HCT116 (cell line): ENCODE data around the gene TP63. TPM values are rescaled to one million over a fixed set of nuclear protein-coding genes. Genes with fewer than 3 reads are reported as not detected.

Experiments used
- ATAC-seq: fragments of 200-7000 bp; cut with Tn5 transposase; 2 replicates; pipeline ENCODE4 v1.9.1; 2020; ENCODE audit warnings: mild to moderate bottlenecking, moderate library complexity
- BruUV-seq: library from RNA; stranded (reverse); fragments of 400-500 nt; replicated peaks from 2 replicates; lab custom pipeline; 2021; lab: Mats Ljungman, UMichigan
- CTCF ChIA-PET: fragments of 300-600 bp; sonication (Branson Sonifier 250); formaldehyde crosslinking; loops from one replicate; lab custom pipeline; 2021; ENCODE audit warnings: antibody characterized with exemption; lab: Charles Lee
- POLR2A ChIA-PET: fragments of 300-600, 350-600 bp; sonication (Branson Sonifier 250); formaldehyde crosslinking; loops from one replicate; lab custom pipeline; 2021; ENCODE audit warnings: antibody characterized with exemption; lab: Charles Lee
- RAD21 ChIA-PET, 2 experiments: fragments of 300-600 bp; sonication (Branson Sonifier 250); formaldehyde crosslinking; loops; one replicate each; lab custom pipeline; 2023; ENCODE audit warnings: low total read pairs in 2 of 2; ENCODE audit not compliant: uncharacterized antibody in 2 of 2, unreplicated experiment in 2 of 2, low non-redundant PET in 1 of 2; lab: Charles Lee
- DNase-seq: peaks from one replicate; pipeline ENCODE4 v3.0.0-alpha.2; 2010; ENCODE audit warnings: low read depth, low spot score
- H2AFZ ChIP-seq: fragments of 200-600 bp; shearing (Covaris generic), sonication (generic); 2 replicates; pipeline ENCODE4 v1.6.1; 2017; ENCODE audit warnings: low read depth, mixed run types, mixed read lengths, antibody characterized with exemption, low read length; ENCODE audit not compliant: poor library complexity, severe bottlenecking
- H3K27ac ChIP-seq: 2 replicates; pipeline ENCODE4 v1.5.1; 2012; ENCODE audit warnings: low read depth, low read length
- H3K27me3 ChIP-seq: fragments of 200-600 bp; sonication (generic); 2 replicates; pipeline ENCODE4 v1.6.1; 2016; ENCODE audit warnings: mixed run types, low read length, mixed read lengths; ENCODE audit not compliant: insufficient read depth
- H3K36me3 ChIP-seq, 2 experiments: fragments of 200-500 bp in 1 of 2; fragments of 200-600 bp in 1 of 2; sonication (Bioruptor generic) in 1 of 2; sonication (generic) in 1 of 2; 2 replicates each; pipeline versions ENCODE4 v1.5.1 to v1.6.1; 2014 to 2016; ENCODE audit warnings: low read length in 2 of 2, inconsistent platforms in 1 of 2, mixed read lengths in 1 of 2, mixed run types in 1 of 2; ENCODE audit not compliant: insufficient read depth in 2 of 2, control insufficient read depth in 1 of 2
- H3K4me1 ChIP-seq, 2 experiments: fragments of 200-600 bp in 1 of 2; sonication (generic) in 1 of 2; 2 replicates each; pipeline versions ENCODE4 v1.5.1 to v1.6.1; 2012 to 2017; ENCODE audit warnings: low read length in 2 of 2, inconsistent platforms in 1 of 2, mild to moderate bottlenecking in 1 of 2, mixed read lengths in 1 of 2, mixed run types in 1 of 2, moderate library complexity in 1 of 2; ENCODE audit not compliant: insufficient read depth in 2 of 2, control insufficient read depth in 1 of 2
- H3K4me2 ChIP-seq: fragments of 200-600 bp; sonication (generic); 2 replicates; pipeline ENCODE4 v1.6.1; 2017; ENCODE audit warnings: mixed run types, low read length, mixed read lengths
- H3K4me3 ChIP-seq, 2 experiments: fragments of 200-600 bp in 1 of 2; sonication (generic) in 1 of 2; replicated peaks in 1 of 2; 2 replicates each; pipeline ENCODE4 v1.5.1; 2011 to 2016; ENCODE audit warnings: low read length in 2 of 2, control low read depth in 1 of 2, low read depth in 1 of 2, mild to moderate bottlenecking in 1 of 2, mixed read lengths in 1 of 2, mixed run types in 1 of 2
- H3K79me2 ChIP-seq: fragments of 200-600 bp; sonication (generic); 2 replicates; pipeline ENCODE4 v1.6.1; 2017; ENCODE audit warnings: mild to moderate bottlenecking, mixed run types, low read length, moderate library complexity, mixed read lengths; ENCODE audit not compliant: insufficient read depth
- H3K9ac ChIP-seq: fragments of 200-600 bp; sonication (generic); 2 replicates; pipeline ENCODE4 v1.6.1; 2016; ENCODE audit warnings: low read length, mixed read lengths
- H3K9me2 ChIP-seq: fragments of 200-600 bp; sonication (generic), shearing (Covaris generic); 2 replicates; pipeline ENCODE4 v1.6.1; 2017; ENCODE audit warnings: mixed run types, mild to moderate bottlenecking, moderate library complexity; ENCODE audit not compliant: insufficient read depth
- H3K9me3 ChIP-seq, 2 experiments: fragments of 200-500 bp in 1 of 2; fragments of 200-600 bp in 1 of 2; sonication (Bioruptor generic) in 1 of 2; sonication (generic) in 1 of 2; 2 replicates each; pipeline ENCODE4 v1.6.1; 2014 to 2017; ENCODE audit warnings: low read length in 2 of 2, mixed read lengths in 2 of 2, inconsistent platforms in 1 of 2, low read depth in 1 of 2, mild to moderate bottlenecking in 1 of 2, mixed run types in 1 of 2, moderate library complexity in 1 of 2; ENCODE audit not compliant: control insufficient read depth in 1 of 2, insufficient read depth in 1 of 2
- H4K20me1 ChIP-seq: fragments of 200-600 bp; sonication (generic), shearing (Covaris generic); 2 replicates; pipeline ENCODE4 v1.6.1; 2017; ENCODE audit warnings: mixed run types, mild to moderate bottlenecking, moderate library complexity; ENCODE audit not compliant: insufficient read depth
- CBX3 ChIP-seq: IDR thresholded peaks from 2 replicates; pipeline ENCODE4 v1.6.1; 2012; ENCODE audit warnings: low read depth
- CEBPB ChIP-seq: IDR thresholded peaks from 2 replicates; pipeline ENCODE4 v1.6.1; 2012; ENCODE audit warnings: low read depth
- CTCF ChIP-seq, 3 experiments: fragments of 200-600 bp in 1 of 3; sonication (generic) in 1 of 3; IDR thresholded peaks in 2 of 3; conservative IDR thresholded peaks in 1 of 3; 2 replicates each; pipeline ENCODE4 v1.5.1; 2012 to 2017; ENCODE audit warnings: low read depth in 2 of 3, low read length in 2 of 3, antibody characterized with exemption in 1 of 3, borderline replicate concordance in 1 of 3, control low read depth in 1 of 3, mild to moderate bottlenecking in 1 of 3, mixed read lengths in 1 of 3, mixed run types in 1 of 3, moderate library complexity in 1 of 3; ENCODE audit not compliant: insufficient read depth in 1 of 3
- EGR1 ChIP-seq: IDR thresholded peaks from 2 replicates; pipeline ENCODE4 v1.6.1; 2012; ENCODE audit warnings: low read depth
- ELF1 ChIP-seq: IDR thresholded peaks from 2 replicates; pipeline ENCODE4 v1.6.1; 2012; ENCODE audit warnings: low read depth, borderline replicate concordance
- EZH2 ChIP-seq: fragments of 200-600 bp; sonication (generic); IDR thresholded peaks from 2 replicates; pipeline ENCODE4 v1.6.1; 2017; ENCODE audit warnings: antibody characterized with exemption, mixed run types
- EZH2phosphoT487 ChIP-seq: fragments of 200-600 bp; IDR thresholded peaks from 2 replicates; pipeline ENCODE4 v1.6.1; 2018; ENCODE audit warnings: antibody characterized with exemption, borderline replicate concordance
- MAX ChIP-seq: IDR thresholded peaks from 2 replicates; pipeline ENCODE4 v1.6.1; 2012
- POLR2A ChIP-seq: IDR thresholded peaks from 2 replicates; pipeline ENCODE4 v1.7.0; 2011; ENCODE audit warnings: borderline replicate concordance; ENCODE audit not compliant: insufficient read depth, insufficient read length; ENCODE audit errors: extremely low read depth
- POLR2AphosphoS5 ChIP-seq: IDR thresholded peaks from 2 replicates; pipeline ENCODE4 v1.6.1; 2011; ENCODE audit warnings: mild to moderate bottlenecking, low read depth, low read length, moderate library complexity
- RAD21 ChIP-seq: IDR thresholded peaks from 2 replicates; pipeline ENCODE4 v1.6.1; 2012; ENCODE audit warnings: low read depth, mild to moderate bottlenecking
- SP1 ChIP-seq: IDR thresholded peaks from 2 replicates; pipeline ENCODE4 v1.6.1; 2012; ENCODE audit warnings: low read depth
- SRF ChIP-seq: IDR thresholded peaks from 2 replicates; pipeline ENCODE4 v1.6.1; 2012; ENCODE audit warnings: low read depth
- TCF7L2 ChIP-seq: IDR thresholded peaks from 2 replicates; pipeline ENCODE4 v1.7.0; 2011; ENCODE audit warnings: borderline replicate concordance, inconsistent platforms; ENCODE audit not compliant: insufficient read depth, insufficient read length; ENCODE audit errors: extremely low read depth
- YY1 ChIP-seq: IDR thresholded peaks from 2 replicates; pipeline ENCODE4 v1.6.1; 2011; ENCODE audit warnings: low read length, low read depth, moderate library complexity, mild to moderate bottlenecking; ENCODE audit not compliant: insufficient replicate concordance; ENCODE audit errors: extremely low read depth
- ZBTB33 ChIP-seq: IDR thresholded peaks from 2 replicates; pipeline ENCODE4 v1.6.1; 2011; ENCODE audit warnings: mild to moderate bottlenecking, low read length, moderate library complexity; ENCODE audit not compliant: insufficient replicate concordance; ENCODE audit errors: extremely low read depth
- ZFX ChIP-seq: fragments of 450-650 bp; IDR thresholded peaks from 2 replicates; pipeline ENCODE4 v1.6.1; 2017
- intact Hi-C: fragments of 100-400 bp; cut with micrococcal nuclease; formaldehyde crosslinking; loops from 2 replicates; pipeline ENCODE4 v1.10.0; 2022
- total RNA-seq: library from RNA; stranded (reverse); gene quantifications from one replicate; pipeline ENCODE4 v1.2.1, GENCODE V29; 2021; ENCODE audit not compliant: unreplicated experiment
- TF ChIP-seq, protein P1 (sequence below): IDR thresholded peaks from 2 replicates; pipeline ENCODE4 v1.6.1; 2012; ENCODE audit warnings: low read depth

TP63 gene
- total RNA-seq, 1 experiment from 2014 or later = not detected

GRCh38 chr3:189830401-189830800, 199.2 kb downstream of the TP63 start:
- H3K4me2 ChIP-seq = no peak overlapping the region
- CTCF ChIA-PET = no interaction called here
- H2AFZ ChIP-seq = no peak overlapping the region
- no peaks in the 10 kb centered on the region for H3K27me3 ChIP-seq
- DNase-seq = no peak
- TF ChIP-seq, protein P1, sequence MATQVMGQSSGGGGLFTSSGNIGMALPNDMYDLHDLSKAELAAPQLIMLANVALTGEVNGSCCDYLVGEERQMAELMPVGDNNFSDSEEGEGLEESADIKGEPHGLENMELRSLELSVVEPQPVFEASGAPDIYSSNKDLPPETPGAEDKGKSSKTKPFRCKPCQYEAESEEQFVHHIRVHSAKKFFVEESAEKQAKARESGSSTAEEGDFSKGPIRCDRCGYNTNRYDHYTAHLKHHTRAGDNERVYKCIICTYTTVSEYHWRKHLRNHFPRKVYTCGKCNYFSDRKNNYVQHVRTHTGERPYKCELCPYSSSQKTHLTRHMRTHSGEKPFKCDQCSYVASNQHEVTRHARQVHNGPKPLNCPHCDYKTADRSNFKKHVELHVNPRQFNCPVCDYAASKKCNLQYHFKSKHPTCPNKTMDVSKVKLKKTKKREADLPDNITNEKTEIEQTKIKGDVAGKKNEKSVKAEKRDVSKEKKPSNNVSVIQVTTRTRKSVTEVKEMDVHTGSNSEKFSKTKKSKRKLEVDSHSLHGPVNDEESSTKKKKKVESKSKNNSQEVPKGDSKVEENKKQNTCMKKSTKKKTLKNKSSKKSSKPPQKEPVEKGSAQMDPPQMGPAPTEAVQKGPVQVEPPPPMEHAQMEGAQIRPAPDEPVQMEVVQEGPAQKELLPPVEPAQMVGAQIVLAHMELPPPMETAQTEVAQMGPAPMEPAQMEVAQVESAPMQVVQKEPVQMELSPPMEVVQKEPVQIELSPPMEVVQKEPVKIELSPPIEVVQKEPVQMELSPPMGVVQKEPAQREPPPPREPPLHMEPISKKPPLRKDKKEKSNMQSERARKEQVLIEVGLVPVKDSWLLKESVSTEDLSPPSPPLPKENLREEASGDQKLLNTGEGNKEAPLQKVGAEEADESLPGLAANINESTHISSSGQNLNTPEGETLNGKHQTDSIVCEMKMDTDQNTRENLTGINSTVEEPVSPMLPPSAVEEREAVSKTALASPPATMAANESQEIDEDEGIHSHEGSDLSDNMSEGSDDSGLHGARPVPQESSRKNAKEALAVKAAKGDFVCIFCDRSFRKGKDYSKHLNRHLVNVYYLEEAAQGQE = no peak
- no peak for TF ChIP-seq MAX
- no peak for TF ChIP-seq SRF
- no peak for TF ChIP-seq CBX3
- no peak for TF ChIP-seq YY1
- no peak for TF ChIP-seq POLR2AphosphoS5
- TF ChIP-seq EZH2phosphoT487 = no peak
- TF ChIP-seq SP1 = no peak
- TF ChIP-seq RAD21 = no peak
- no peak for TF ChIP-seq POLR2A
- no peak for TF ChIP-seq ELF1
- TF ChIP-seq EGR1 = no peak
- TF ChIP-seq EZH2 = no peak
- TF ChIP-seq CTCF (IDR thresholded peaks at IDR 0.05 in 2 of 3, conservative IDR thresholded peaks at IDR 0.05 in 1 of 3; ENCODE audit: borderline replicate concordance in 1 of 3, insufficient read depth in 1 of 3, low read depth in 2 of 3, low read length in 2 of 3) = no peak
- no peak for TF ChIP-seq ZBTB33
- TF ChIP-seq CEBPB = no peak
- no peak for TF ChIP-seq TCF7L2
- no peak for TF ChIP-seq ZFX
- no peak overlapping the region for H3K9ac ChIP-seq
- POLR2A ChIA-PET = no interaction called here
- no TSS peak for BruUV-seq
- RAD21 ChIA-PET = no interaction called here
- no peaks in the 10 kb centered on the region for H3K36me3 ChIP-seq
- H3K4me1 ChIP-seq = no peaks in the 10 kb centered on the region
- intact Hi-C loops = no loop called here
- no peak for ATAC-seq
- H4K20me1 ChIP-seq = no peaks in the 10 kb centered on the region
- no peak overlapping the region for H3K27ac ChIP-seq
- no peaks in the 10 kb centered on the region for H3K9me3 ChIP-seq
- H3K4me3 ChIP-seq = no peak overlapping the region
- no peaks in the 10 kb centered on the region for H3K79me2 ChIP-seq
- H3K9me2 ChIP-seq = no peaks in the 10 kb centered on the region
